Tibial nerve (tissue), 3 donors: ENCODE measurements around the gene VOPP1.

Experiments used
- CTCF ChIP-seq, 5 experiments: fragments of 200-600 bp in 3 of 5; fragments of 450-650 bp in 2 of 5; sonication (generic) in 3 of 5; IDR thresholded peaks; one replicate each; pipeline ENCODE4 v1.5.1; 2016 to 2019; ENCODE audit warnings: antibody characterized with exemption in 5 of 5, mild to moderate bottlenecking in 3 of 5, moderate library complexity in 2 of 5
- POLR2A ChIP-seq, 2 donors: fragments of 450-650 bp; IDR thresholded peaks; one replicate each; pipeline ENCODE4 v1.6.1; 2017; ENCODE audit warnings: antibody characterized with exemption in 2 of 2, mild to moderate bottlenecking in 2 of 2, moderate library complexity in 2 of 2

DNA sequence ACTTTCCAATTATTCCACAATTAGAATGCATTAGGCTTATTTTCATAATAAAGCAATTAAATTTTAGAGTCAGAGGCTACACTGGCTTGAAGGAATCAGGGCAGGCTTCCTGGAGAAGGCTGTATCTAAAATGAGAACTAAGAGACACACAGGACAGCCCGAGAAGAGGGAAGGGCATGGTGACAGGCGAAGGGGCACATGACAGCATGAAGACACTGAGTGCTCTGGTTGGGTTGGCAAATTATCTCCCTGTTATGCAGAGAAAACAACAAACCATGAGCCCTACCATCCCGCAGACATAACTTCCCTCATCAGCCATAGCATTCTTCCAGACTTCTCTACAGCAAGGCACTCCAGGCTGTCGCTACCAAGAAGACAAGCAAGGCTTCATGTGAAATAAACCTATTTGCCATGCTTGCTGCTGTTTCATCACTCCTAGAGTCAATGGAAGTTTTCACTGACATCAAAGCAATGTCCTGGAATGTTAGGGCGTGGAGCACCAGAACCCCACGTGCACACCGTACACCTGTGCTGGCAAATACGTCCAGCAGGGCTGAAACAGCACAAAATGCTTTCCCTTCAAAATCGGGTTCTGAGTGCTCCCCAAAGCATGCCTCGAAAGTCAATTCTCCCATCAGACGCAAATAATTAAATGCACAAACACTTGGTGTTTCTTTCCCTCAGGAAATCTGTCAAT lies 21.3 kb downstream of the VOPP1 start:
- TF ChIP-seq CTCF (IDR thresholded peaks at IDR 0.05), result no peak
- TF ChIP-seq POLR2A (IDR thresholded peaks at IDR 0.05), result no peak
